Measurements from ENCODE around the gene CDH4. TPM values are rescaled to one million over a fixed set of nuclear protein-coding genes. Genes with fewer than 3 reads are reported as not detected.

CDH4 gene
- total RNA-seq, 1 donor from 2014 or later: 0.23 TPM

DNA sequence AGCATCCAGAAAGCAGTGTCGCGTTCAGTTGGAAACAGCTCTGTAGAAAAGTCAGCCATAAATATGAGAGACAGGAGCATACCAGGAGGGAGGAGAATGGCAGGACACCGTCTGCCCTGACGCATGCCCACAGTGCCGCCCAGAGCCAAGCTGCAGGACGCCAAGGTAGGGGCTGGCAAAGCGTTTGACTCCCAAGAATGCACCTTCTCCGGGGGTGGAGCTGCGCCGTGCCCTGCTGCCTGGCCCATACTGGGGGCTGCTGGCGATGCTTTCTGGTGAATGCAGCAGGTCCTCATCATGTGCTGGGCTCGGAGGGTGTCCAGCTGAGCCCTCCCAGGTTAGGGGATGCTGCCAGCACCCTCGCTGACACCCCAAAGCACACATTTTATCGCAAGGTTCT is 349.8 kb downstream of the CDH4 start:
- Mint-ChIP-seq H3K4me3 (ENCODE audit: unreplicated experiment) (no peak overlapping the region), H3K9me3 (ENCODE audit: unreplicated experiment) (no peaks in the 10 kb centered on the region)

DNA sequence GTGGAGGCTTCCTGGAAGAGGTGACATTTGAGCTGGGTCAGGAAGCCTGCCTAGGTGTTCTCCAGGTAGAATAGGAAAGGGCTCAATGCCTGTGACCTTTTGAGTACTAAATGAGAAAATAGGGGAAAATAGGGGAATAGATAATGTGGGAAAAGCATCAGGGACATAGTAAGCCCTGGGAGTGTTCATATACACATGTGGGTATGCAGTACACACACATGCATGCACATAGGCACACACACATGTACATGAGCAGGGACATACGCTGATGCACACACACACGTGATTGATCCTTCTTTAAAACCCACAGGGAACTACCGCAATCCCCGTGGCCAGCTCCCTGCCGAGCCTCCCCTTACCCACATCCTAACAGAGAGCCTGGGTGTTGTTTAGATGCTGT is 351.7 kb downstream of the CDH4 start:
- H3K27me3 Mint-ChIP-seq (ENCODE audit: unreplicated experiment): peaks cover 3% of the 10 kb centered on the region
- no peak for DNase-seq (ENCODE audit: low spot score)
- no peaks in the 10 kb centered on the region for H3K36me3 Mint-ChIP-seq (ENCODE audit: low read depth, unreplicated experiment)
- H3K4me3 Mint-ChIP-seq (ENCODE audit: unreplicated experiment): no peak overlapping the region
- H3K27ac Mint-ChIP-seq (ENCODE audit: unreplicated experiment): no peak overlapping the region
- no peaks in the 10 kb centered on the region for H3K9me3 Mint-ChIP-seq (ENCODE audit: unreplicated experiment)
- TF ChIP-seq, protein P1, sequence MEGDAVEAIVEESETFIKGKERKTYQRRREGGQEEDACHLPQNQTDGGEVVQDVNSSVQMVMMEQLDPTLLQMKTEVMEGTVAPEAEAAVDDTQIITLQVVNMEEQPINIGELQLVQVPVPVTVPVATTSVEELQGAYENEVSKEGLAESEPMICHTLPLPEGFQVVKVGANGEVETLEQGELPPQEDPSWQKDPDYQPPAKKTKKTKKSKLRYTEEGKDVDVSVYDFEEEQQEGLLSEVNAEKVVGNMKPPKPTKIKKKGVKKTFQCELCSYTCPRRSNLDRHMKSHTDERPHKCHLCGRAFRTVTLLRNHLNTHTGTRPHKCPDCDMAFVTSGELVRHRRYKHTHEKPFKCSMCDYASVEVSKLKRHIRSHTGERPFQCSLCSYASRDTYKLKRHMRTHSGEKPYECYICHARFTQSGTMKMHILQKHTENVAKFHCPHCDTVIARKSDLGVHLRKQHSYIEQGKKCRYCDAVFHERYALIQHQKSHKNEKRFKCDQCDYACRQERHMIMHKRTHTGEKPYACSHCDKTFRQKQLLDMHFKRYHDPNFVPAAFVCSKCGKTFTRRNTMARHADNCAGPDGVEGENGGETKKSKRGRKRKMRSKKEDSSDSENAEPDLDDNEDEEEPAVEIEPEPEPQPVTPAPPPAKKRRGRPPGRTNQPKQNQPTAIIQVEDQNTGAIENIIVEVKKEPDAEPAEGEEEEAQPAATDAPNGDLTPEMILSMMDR (IDR thresholded peaks at IDR 0.05; ENCODE audit: unreplicated experiment): no peak
- peaks cover 16% of the 10 kb centered on the region for H3K4me1 Mint-ChIP-seq (ENCODE audit: unreplicated experiment)

More for the DNA sequence above, 349.8 kb downstream of the CDH4 start:
- Mint-ChIP-seq H3K27ac (ENCODE audit: unreplicated experiment) (no peak overlapping the region), H3K4me1 (ENCODE audit: unreplicated experiment) (peaks cover 16% of the 10 kb centered on the region), H3K27me3 (ENCODE audit: unreplicated experiment) (peaks cover 4% of the 10 kb centered on the region), H3K36me3 (ENCODE audit: low read depth, unreplicated experiment) (no peaks in the 10 kb centered on the region)
- TF ChIP-seq, protein P1 (IDR thresholded peaks at IDR 0.05; ENCODE audit: unreplicated experiment): no peak
- DNase-seq (ENCODE audit: low spot score): no peak

DNA sequence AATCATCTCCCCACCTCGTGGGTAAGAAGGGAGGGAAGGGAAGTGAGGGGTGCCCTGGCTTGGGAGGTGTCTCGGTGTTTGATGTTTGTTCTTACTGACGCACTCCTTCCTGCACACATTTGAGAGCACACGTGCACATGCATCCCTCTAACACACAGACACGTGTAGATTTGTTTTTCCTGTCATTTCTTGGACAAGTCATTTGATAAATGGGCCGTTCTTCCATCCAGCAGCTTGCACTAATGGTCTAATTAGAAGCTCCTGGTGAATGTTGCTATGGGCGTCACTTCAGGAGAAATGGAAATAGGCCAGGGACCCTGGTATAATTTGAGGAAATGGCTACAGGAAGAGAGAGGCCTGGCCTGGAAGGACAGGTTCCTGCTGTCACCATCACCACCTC is 352.5 kb downstream of the CDH4 start:
- Mint-ChIP-seq H3K9me3 (ENCODE audit: unreplicated experiment) (no peaks in the 10 kb centered on the region), H3K27ac (ENCODE audit: unreplicated experiment) (no peak overlapping the region), H3K4me3 (ENCODE audit: unreplicated experiment) (no peak overlapping the region), H3K27me3 (ENCODE audit: unreplicated experiment) (peaks cover 2% of the 10 kb centered on the region), H3K36me3 (ENCODE audit: low read depth, unreplicated experiment) (no peaks in the 10 kb centered on the region), H3K4me1 (ENCODE audit: unreplicated experiment) (peaks cover 16% of the 10 kb centered on the region)
- DNase-seq (ENCODE audit: low spot score): no peak
- TF ChIP-seq, protein P1 (IDR thresholded peaks at IDR 0.05; ENCODE audit: unreplicated experiment): no peak

DNA sequence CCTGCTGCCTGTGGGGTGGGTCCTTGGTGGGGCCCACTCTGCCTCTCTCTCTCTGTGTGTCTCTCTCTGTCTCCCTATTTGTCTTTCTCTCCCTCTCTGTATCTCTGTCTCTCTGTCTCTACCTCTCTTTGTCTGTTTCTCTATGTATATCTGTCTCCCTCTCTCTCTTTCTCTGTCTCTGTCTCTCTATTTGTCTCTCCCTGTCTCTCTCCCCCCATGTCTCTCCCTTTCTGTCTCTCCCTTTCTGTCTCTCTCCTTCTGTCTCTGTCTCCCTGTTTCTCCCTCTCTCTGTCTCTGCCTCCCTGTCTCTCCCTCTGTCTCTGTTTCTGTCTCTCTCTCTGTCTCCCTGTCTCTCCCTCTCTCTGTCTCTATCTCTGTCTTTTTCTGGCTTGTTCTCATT is 353.2 kb downstream of the CDH4 start:
- no peak for DNase-seq (ENCODE audit: low spot score)
- no peak overlapping the region for H3K4me3 Mint-ChIP-seq (ENCODE audit: unreplicated experiment)
- H3K9me3 Mint-ChIP-seq (ENCODE audit: unreplicated experiment): no peaks in the 10 kb centered on the region
- H3K27ac Mint-ChIP-seq (ENCODE audit: unreplicated experiment): no peak overlapping the region
- H3K36me3 Mint-ChIP-seq (ENCODE audit: low read depth, unreplicated experiment): no peaks in the 10 kb centered on the region
- H3K4me1 Mint-ChIP-seq (ENCODE audit: unreplicated experiment): peaks cover 16% of the 10 kb centered on the region
- TF ChIP-seq, protein P1 (IDR thresholded peaks at IDR 0.05; ENCODE audit: unreplicated experiment): no peak
- H3K27me3 Mint-ChIP-seq (ENCODE audit: unreplicated experiment): peaks cover 3% of the 10 kb centered on the region

DNA sequence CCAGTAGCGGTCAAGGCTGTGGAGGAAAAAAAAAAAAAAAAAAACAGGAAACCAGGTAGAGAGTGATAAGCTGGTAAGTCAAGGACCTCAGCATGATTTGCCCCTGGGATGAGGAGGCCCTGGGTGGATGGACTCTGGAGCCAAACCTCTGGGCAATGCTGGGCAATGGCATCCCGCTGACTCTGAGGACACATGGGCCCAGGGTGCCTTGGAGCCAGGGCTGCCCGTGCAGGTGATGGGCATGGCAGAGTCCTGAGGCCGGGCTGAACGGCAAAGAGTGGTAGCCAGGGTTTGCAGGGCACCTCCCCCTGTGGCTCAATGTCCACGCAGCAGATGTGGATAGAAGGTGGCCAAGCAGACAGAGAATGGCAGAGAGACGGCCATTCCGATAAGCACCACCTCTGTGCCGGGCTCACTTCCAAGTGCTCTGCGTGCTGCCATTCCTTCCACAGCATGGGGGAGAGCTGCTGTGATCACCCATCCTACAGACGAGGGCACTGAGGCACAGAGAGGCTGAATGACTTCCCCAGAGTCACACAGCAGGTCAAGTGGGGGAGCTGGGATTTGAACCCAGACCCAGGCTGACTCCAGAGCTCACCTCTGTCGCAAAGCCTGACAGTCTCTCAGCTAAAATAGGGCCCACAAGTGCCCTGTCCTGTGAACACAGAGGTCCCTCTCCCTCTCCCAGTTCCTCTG is 353.9 kb downstream of the CDH4 start:
- no peak for DNase-seq (ENCODE audit: low spot score)
- peaks cover 16% of the 10 kb centered on the region for H3K4me1 Mint-ChIP-seq (ENCODE audit: unreplicated experiment)
- no peak overlapping the region for H3K27ac Mint-ChIP-seq (ENCODE audit: unreplicated experiment)
- H3K27me3 Mint-ChIP-seq (ENCODE audit: unreplicated experiment): peaks cover 3% of the 10 kb centered on the region
- TF ChIP-seq, protein P1 (IDR thresholded peaks at IDR 0.05; ENCODE audit: unreplicated experiment): no peak
- no peaks in the 10 kb centered on the region for H3K36me3 Mint-ChIP-seq (ENCODE audit: low read depth, unreplicated experiment)
- no peaks in the 10 kb centered on the region for H3K9me3 Mint-ChIP-seq (ENCODE audit: unreplicated experiment)
- H3K4me3 Mint-ChIP-seq (ENCODE audit: unreplicated experiment): no peak overlapping the region

All from endothelial cell (in vitro differentiated cells).